ENCODE data around the gene MGAT4C. TPM values are rescaled to one million over a fixed set of nuclear protein-coding genes. Genes with fewer than 3 reads are reported as not detected.

MGAT4C gene
- total and polyA plus RNA-seq, 4 experiments from 2014 or later = not detected

- peaks cover 0 to 52% (median 34%) of the 10 kb centered on the region in 8 donors for H3K9me3 Mint-ChIP-seq
- no peaks in the 10 kb centered on the region for H3K4me1 Mint-ChIP-seq
- DNase-seq = no peak
- intact Hi-C loops (cut with micrococcal nuclease) = no loop called here
- Histone ChIP-seq H3K27ac (ENCODE audit: low read depth, low read length) (no peak overlapping the region), H3K36me3 (ENCODE audit: insufficient read depth, low read length) (no peaks in the 10 kb centered on the region), H3K27me3 (ENCODE audit: insufficient read depth, low read length) (no peaks in the 10 kb centered on the region), H3K4me1 (ENCODE audit: insufficient read depth, low read length) (no peaks in the 10 kb centered on the region), H3K9me3 (ENCODE audit: control insufficient read depth in 1 of 2, low read length in 2 of 2) (no peaks in the 10 kb centered on the region), H3K4me3 (ENCODE audit: low read length in 2 of 2) (no peak overlapping the region)
- H3K27me3 Mint-ChIP-seq = no peaks in the 10 kb centered on the region
- H3K36me3 Mint-ChIP-seq = peaks cover 1 to 3% of the 10 kb centered on the region in 2 donors
- ChIA-PET CTCF (ENCODE audit: partially characterized antibody) (no interaction called here), POLR2A (ENCODE audit: partially characterized antibody) (no interaction called here)
- H3K4me3 Mint-ChIP-seq = no peak overlapping the region
- no peak overlapping the region for H3K27ac Mint-ChIP-seq
These were observed 214.1 kb downstream of the MGAT4C start for GRCh38 chr12:86042062-86042461.

GRCh38 chr12:86018361-86018760, 237.8 kb downstream of the MGAT4C start:
- Mint-ChIP-seq H3K4me1 (no peaks in the 10 kb centered on the region), H3K36me3 (no peaks in the 10 kb centered on the region), H3K27ac (no peak overlapping the region), H3K9me3 (peaks cover 0 to 8% (median 0%) of the 10 kb centered on the region in 8 donors), H3K27me3 (no peaks in the 10 kb centered on the region), H3K4me3 (no peak overlapping the region)
- H3K9me3 ChIP-seq (ENCODE audit: control insufficient read depth in 1 of 2, low read length in 2 of 2) = peaks cover 0 to 6% of the 10 kb centered on the region in 2 donors
- no peaks in the 10 kb centered on the region for H3K36me3 ChIP-seq (ENCODE audit: insufficient read depth, low read length)
- no peaks in the 10 kb centered on the region for H3K4me1 ChIP-seq (ENCODE audit: insufficient read depth, low read length)
- H3K27ac ChIP-seq (ENCODE audit: low read depth, low read length) = no peak overlapping the region
- H3K4me3 ChIP-seq (ENCODE audit: low read length in 2 of 2) = no peak overlapping the region
- no peak for DNase-seq
- CTCF ChIA-PET (ENCODE audit: partially characterized antibody) = no interaction called here
- H3K27me3 ChIP-seq (ENCODE audit: insufficient read depth, low read length) = no peaks in the 10 kb centered on the region
- POLR2A ChIA-PET (ENCODE audit: partially characterized antibody) = no interaction called here
- intact Hi-C loops (cut with micrococcal nuclease) = no loop called here

GRCh38 chr12:86015026-86015425, 241.2 kb downstream of the MGAT4C start:
- Histone ChIP-seq H3K4me3 (ENCODE audit: low read length in 2 of 2) (no peak overlapping the region), H3K27ac (ENCODE audit: low read depth, low read length) (no peak overlapping the region), H3K27me3 (ENCODE audit: insufficient read depth, low read length) (no peaks in the 10 kb centered on the region), H3K9me3 (ENCODE audit: control insufficient read depth in 1 of 2, low read length in 2 of 2) (peaks cover 0 to 6% of the 10 kb centered on the region in 2 donors), H3K36me3 (ENCODE audit: insufficient read depth, low read length) (no peaks in the 10 kb centered on the region), H3K4me1 (ENCODE audit: insufficient read depth, low read length) (no peaks in the 10 kb centered on the region)
- H3K4me3 Mint-ChIP-seq = no peak overlapping the region
- H3K4me1 Mint-ChIP-seq = no peaks in the 10 kb centered on the region
- no peak overlapping the region for H3K27ac Mint-ChIP-seq
- ChIA-PET CTCF (ENCODE audit: partially characterized antibody) (no interaction called here), POLR2A (ENCODE audit: partially characterized antibody) (no interaction called here)
- no peaks in the 10 kb centered on the region for H3K27me3 Mint-ChIP-seq
- no peak for DNase-seq
- H3K36me3 Mint-ChIP-seq = no peaks in the 10 kb centered on the region
- H3K9me3 Mint-ChIP-seq = peaks cover 0 to 11% (median 2%) of the 10 kb centered on the region in 8 donors
- intact Hi-C loops (cut with micrococcal nuclease) = no loop called here

GRCh38 chr12:86006727-86007126, 249.5 kb downstream of the MGAT4C start:
- H3K27ac ChIP-seq (ENCODE audit: low read depth, low read length) = no peak overlapping the region
- no peaks in the 10 kb centered on the region for H3K27me3 ChIP-seq (ENCODE audit: insufficient read depth, low read length)
- no peaks in the 10 kb centered on the region for H3K36me3 Mint-ChIP-seq
- intact Hi-C loops (cut with micrococcal nuclease) = no loop called here
- peaks cover 0 to 5% of the 10 kb centered on the region in 2 donors for H3K9me3 ChIP-seq (ENCODE audit: control insufficient read depth in 1 of 2, low read length in 2 of 2)
- no peak overlapping the region for H3K4me3 ChIP-seq (ENCODE audit: low read length in 2 of 2)
- H3K4me1 Mint-ChIP-seq = no peaks in the 10 kb centered on the region
- H3K27me3 Mint-ChIP-seq = no peaks in the 10 kb centered on the region
- H3K4me3 Mint-ChIP-seq = no peak overlapping the region
- POLR2A ChIA-PET (ENCODE audit: partially characterized antibody) = no interaction called here
- no peaks in the 10 kb centered on the region for H3K4me1 ChIP-seq (ENCODE audit: insufficient read depth, low read length)
- CTCF ChIA-PET (ENCODE audit: partially characterized antibody) = no interaction called here
- H3K27ac Mint-ChIP-seq = no peak overlapping the region
- DNase-seq = no peak
- H3K36me3 ChIP-seq (ENCODE audit: insufficient read depth, low read length) = no peaks in the 10 kb centered on the region
- H3K9me3 Mint-ChIP-seq = peaks cover 3 to 19% (median 9%) of the 10 kb centered on the region in 8 donors

- H3K36me3 Mint-ChIP-seq = no peaks in the 10 kb centered on the region
- H3K27ac Mint-ChIP-seq = no peak overlapping the region
- no peaks in the 10 kb centered on the region for H3K9me3 ChIP-seq (ENCODE audit: control insufficient read depth in 1 of 2, low read length in 2 of 2)
- H3K4me1 ChIP-seq (ENCODE audit: insufficient read depth, low read length) = no peaks in the 10 kb centered on the region
- H3K27me3 ChIP-seq (ENCODE audit: insufficient read depth, low read length) = no peaks in the 10 kb centered on the region
- POLR2A ChIA-PET (ENCODE audit: partially characterized antibody) = no interaction called here
- H3K36me3 ChIP-seq (ENCODE audit: insufficient read depth, low read length) = no peaks in the 10 kb centered on the region
- no peak overlapping the region for H3K4me3 Mint-ChIP-seq
- no peaks in the 10 kb centered on the region for H3K4me1 Mint-ChIP-seq
- peaks cover 2 to 35% (median 12%) of the 10 kb centered on the region in 8 donors for H3K9me3 Mint-ChIP-seq
- CTCF ChIA-PET (ENCODE audit: partially characterized antibody) = no interaction called here
- H3K4me3 ChIP-seq (ENCODE audit: low read length in 2 of 2) = no peak overlapping the region
- no peak for DNase-seq
- intact Hi-C loops (cut with micrococcal nuclease) = no loop called here
- no peaks in the 10 kb centered on the region for H3K27me3 Mint-ChIP-seq
- no peak overlapping the region for H3K27ac ChIP-seq (ENCODE audit: low read depth, low read length)
These were observed 258.1 kb downstream of the MGAT4C start for GRCh38 chr12:85998074-85998473.

GRCh38 chr12:85996280-85996679, 259.9 kb downstream of the MGAT4C start:
- H3K36me3 Mint-ChIP-seq = no peaks in the 10 kb centered on the region
- Histone ChIP-seq H3K27ac (ENCODE audit: low read depth, low read length) (no peak overlapping the region), H3K4me1 (ENCODE audit: insufficient read depth, low read length) (no peaks in the 10 kb centered on the region), H3K4me3 (ENCODE audit: low read length in 2 of 2) (no peak overlapping the region), H3K27me3 (ENCODE audit: insufficient read depth, low read length) (no peaks in the 10 kb centered on the region), H3K9me3 (ENCODE audit: control insufficient read depth in 1 of 2, low read length in 2 of 2) (no peaks in the 10 kb centered on the region), H3K36me3 (ENCODE audit: insufficient read depth, low read length) (no peaks in the 10 kb centered on the region)
- ChIA-PET CTCF (ENCODE audit: partially characterized antibody) (no interaction called here), POLR2A (ENCODE audit: partially characterized antibody) (no interaction called here)
- H3K27ac Mint-ChIP-seq = no peak overlapping the region
- DNase-seq = no peak
- H3K27me3 Mint-ChIP-seq = no peaks in the 10 kb centered on the region
- H3K4me3 Mint-ChIP-seq = no peak overlapping the region
- intact Hi-C loops (cut with micrococcal nuclease) = no loop called here
- H3K4me1 Mint-ChIP-seq = no peaks in the 10 kb centered on the region
- peaks cover 2 to 48% (median 22%) of the 10 kb centered on the region in 8 donors for H3K9me3 Mint-ChIP-seq

- ChIA-PET POLR2A (ENCODE audit: partially characterized antibody) (no interaction called here), CTCF (ENCODE audit: partially characterized antibody) (no interaction called here)
- Histone ChIP-seq H3K27ac (ENCODE audit: low read depth, low read length) (no peak overlapping the region), H3K27me3 (ENCODE audit: insufficient read depth, low read length) (no peaks in the 10 kb centered on the region), H3K36me3 (ENCODE audit: insufficient read depth, low read length) (no peaks in the 10 kb centered on the region), H3K9me3 (ENCODE audit: control insufficient read depth in 1 of 2, low read length in 2 of 2) (no peaks in the 10 kb centered on the region), H3K4me3 (ENCODE audit: low read length in 2 of 2) (no peak overlapping the region), H3K4me1 (ENCODE audit: insufficient read depth, low read length) (no peaks in the 10 kb centered on the region)
- intact Hi-C loops (cut with micrococcal nuclease) = no loop called here
- no peak overlapping the region for H3K4me3 Mint-ChIP-seq
- H3K36me3 Mint-ChIP-seq = no peaks in the 10 kb centered on the region
- H3K27me3 Mint-ChIP-seq = no peaks in the 10 kb centered on the region
- DNase-seq = no peak
- peaks cover 2 to 53% (median 23%) of the 10 kb centered on the region in 8 donors for H3K9me3 Mint-ChIP-seq
- H3K4me1 Mint-ChIP-seq = no peaks in the 10 kb centered on the region
- H3K27ac Mint-ChIP-seq = no peak overlapping the region
These were observed 262.4 kb downstream of the MGAT4C start for GRCh38 chr12:85993746-85994145.

GRCh38 chr12:85985996-85986395, 270.2 kb downstream of the MGAT4C start:
- CTCF ChIA-PET (ENCODE audit: partially characterized antibody) = no interaction called here
- no peaks in the 10 kb centered on the region for H3K4me1 Mint-ChIP-seq
- no peaks in the 10 kb centered on the region for H3K36me3 Mint-ChIP-seq
- Histone ChIP-seq H3K27ac (ENCODE audit: low read depth, low read length) (no peak overlapping the region), H3K27me3 (ENCODE audit: insufficient read depth, low read length) (no peaks in the 10 kb centered on the region), H3K36me3 (ENCODE audit: insufficient read depth, low read length) (no peaks in the 10 kb centered on the region), H3K4me1 (ENCODE audit: insufficient read depth, low read length) (no peaks in the 10 kb centered on the region), H3K4me3 (ENCODE audit: low read length in 2 of 2) (no peak overlapping the region), H3K9me3 (ENCODE audit: control insufficient read depth in 1 of 2, low read length in 2 of 2) (no peaks in the 10 kb centered on the region)
- H3K4me3 Mint-ChIP-seq = no peak overlapping the region
- no peak for DNase-seq
- peaks cover 0 to 13% (median 4%) of the 10 kb centered on the region in 8 donors for H3K9me3 Mint-ChIP-seq
- no peaks in the 10 kb centered on the region for H3K27me3 Mint-ChIP-seq
- POLR2A ChIA-PET (ENCODE audit: partially characterized antibody) = no interaction called here
- intact Hi-C loops (cut with micrococcal nuclease) = no loop called here
- no peak overlapping the region for H3K27ac Mint-ChIP-seq
